HCT116 (cell line): ENCODE data around the gene STRN. TPM values are rescaled to one million over a fixed set of nuclear protein-coding genes. Genes with fewer than 3 reads are reported as not detected.

Source experiments
- ATAC-seq: fragments of 200-7000 bp; cut with Tn5 transposase; 2 replicates; pipeline ENCODE4 v1.9.1; 2020; ENCODE audit warnings: mild to moderate bottlenecking, moderate library complexity
- BruUV-seq: library from RNA; stranded (reverse); fragments of 400-500 nt; replicated peaks from 2 replicates; lab custom pipeline; 2021; lab: Mats Ljungman, UMichigan
- CTCF ChIA-PET: fragments of 300-600 bp; sonication (Branson Sonifier 250); formaldehyde crosslinking; loops from one replicate; lab custom pipeline; 2021; ENCODE audit warnings: antibody characterized with exemption; lab: Charles Lee
- POLR2A ChIA-PET: fragments of 300-600, 350-600 bp; sonication (Branson Sonifier 250); formaldehyde crosslinking; loops from one replicate; lab custom pipeline; 2021; ENCODE audit warnings: antibody characterized with exemption; lab: Charles Lee
- RAD21 ChIA-PET, 2 experiments: fragments of 300-600 bp; sonication (Branson Sonifier 250); formaldehyde crosslinking; loops; one replicate each; lab custom pipeline; 2023; ENCODE audit warnings: low total read pairs in 2 of 2; ENCODE audit not compliant: uncharacterized antibody in 2 of 2, unreplicated experiment in 2 of 2, low non-redundant PET in 1 of 2; lab: Charles Lee
- DNase-seq: peaks from one replicate; pipeline ENCODE4 v3.0.0-alpha.2; 2010; ENCODE audit warnings: low read depth, low spot score
- H2AFZ ChIP-seq: fragments of 200-600 bp; shearing (Covaris generic), sonication (generic); 2 replicates; pipeline ENCODE4 v1.6.1; 2017; ENCODE audit warnings: low read depth, mixed run types, mixed read lengths, antibody characterized with exemption, low read length; ENCODE audit not compliant: poor library complexity, severe bottlenecking
- H3K27ac ChIP-seq: 2 replicates; pipeline ENCODE4 v1.5.1; 2012; ENCODE audit warnings: low read depth, low read length
- H3K27me3 ChIP-seq: fragments of 200-600 bp; sonication (generic); 2 replicates; pipeline ENCODE4 v1.6.1; 2016; ENCODE audit warnings: mixed run types, low read length, mixed read lengths; ENCODE audit not compliant: insufficient read depth
- H3K36me3 ChIP-seq, 2 experiments: fragments of 200-500 bp in 1 of 2; fragments of 200-600 bp in 1 of 2; sonication (Bioruptor generic) in 1 of 2; sonication (generic) in 1 of 2; 2 replicates each; pipeline versions ENCODE4 v1.5.1 to v1.6.1; 2014 to 2016; ENCODE audit warnings: low read length in 2 of 2, inconsistent platforms in 1 of 2, mixed read lengths in 1 of 2, mixed run types in 1 of 2; ENCODE audit not compliant: insufficient read depth in 2 of 2, control insufficient read depth in 1 of 2
- H3K4me1 ChIP-seq, 2 experiments: fragments of 200-600 bp in 1 of 2; sonication (generic) in 1 of 2; 2 replicates each; pipeline versions ENCODE4 v1.5.1 to v1.6.1; 2012 to 2017; ENCODE audit warnings: low read length in 2 of 2, inconsistent platforms in 1 of 2, mild to moderate bottlenecking in 1 of 2, mixed read lengths in 1 of 2, mixed run types in 1 of 2, moderate library complexity in 1 of 2; ENCODE audit not compliant: insufficient read depth in 2 of 2, control insufficient read depth in 1 of 2
- H3K4me2 ChIP-seq: fragments of 200-600 bp; sonication (generic); 2 replicates; pipeline ENCODE4 v1.6.1; 2017; ENCODE audit warnings: mixed run types, low read length, mixed read lengths
- H3K4me3 ChIP-seq, 2 experiments: fragments of 200-600 bp in 1 of 2; sonication (generic) in 1 of 2; replicated peaks in 1 of 2; 2 replicates each; pipeline ENCODE4 v1.5.1; 2011 to 2016; ENCODE audit warnings: low read length in 2 of 2, control low read depth in 1 of 2, low read depth in 1 of 2, mild to moderate bottlenecking in 1 of 2, mixed read lengths in 1 of 2, mixed run types in 1 of 2
- H3K79me2 ChIP-seq: fragments of 200-600 bp; sonication (generic); 2 replicates; pipeline ENCODE4 v1.6.1; 2017; ENCODE audit warnings: mild to moderate bottlenecking, mixed run types, low read length, moderate library complexity, mixed read lengths; ENCODE audit not compliant: insufficient read depth
- H3K9ac ChIP-seq: fragments of 200-600 bp; sonication (generic); 2 replicates; pipeline ENCODE4 v1.6.1; 2016; ENCODE audit warnings: low read length, mixed read lengths
- H3K9me2 ChIP-seq: fragments of 200-600 bp; sonication (generic), shearing (Covaris generic); 2 replicates; pipeline ENCODE4 v1.6.1; 2017; ENCODE audit warnings: mixed run types, mild to moderate bottlenecking, moderate library complexity; ENCODE audit not compliant: insufficient read depth
- H3K9me3 ChIP-seq, 2 experiments: fragments of 200-500 bp in 1 of 2; fragments of 200-600 bp in 1 of 2; sonication (Bioruptor generic) in 1 of 2; sonication (generic) in 1 of 2; 2 replicates each; pipeline ENCODE4 v1.6.1; 2014 to 2017; ENCODE audit warnings: low read length in 2 of 2, mixed read lengths in 2 of 2, inconsistent platforms in 1 of 2, low read depth in 1 of 2, mild to moderate bottlenecking in 1 of 2, mixed run types in 1 of 2, moderate library complexity in 1 of 2; ENCODE audit not compliant: control insufficient read depth in 1 of 2, insufficient read depth in 1 of 2
- H4K20me1 ChIP-seq: fragments of 200-600 bp; sonication (generic), shearing (Covaris generic); 2 replicates; pipeline ENCODE4 v1.6.1; 2017; ENCODE audit warnings: mixed run types, mild to moderate bottlenecking, moderate library complexity; ENCODE audit not compliant: insufficient read depth
- CEBPB ChIP-seq: IDR thresholded peaks from 2 replicates; pipeline ENCODE4 v1.6.1; 2012; ENCODE audit warnings: low read depth
- ELF1 ChIP-seq: IDR thresholded peaks from 2 replicates; pipeline ENCODE4 v1.6.1; 2012; ENCODE audit warnings: low read depth, borderline replicate concordance
- EZH2 ChIP-seq: fragments of 200-600 bp; sonication (generic); IDR thresholded peaks from 2 replicates; pipeline ENCODE4 v1.6.1; 2017; ENCODE audit warnings: antibody characterized with exemption, mixed run types
- EZH2phosphoT487 ChIP-seq: fragments of 200-600 bp; IDR thresholded peaks from 2 replicates; pipeline ENCODE4 v1.6.1; 2018; ENCODE audit warnings: antibody characterized with exemption, borderline replicate concordance
- FOSL1 ChIP-seq: IDR thresholded peaks from 2 replicates; pipeline ENCODE4 v1.6.1; 2012; ENCODE audit warnings: low read depth
- JUND ChIP-seq: IDR thresholded peaks from 2 replicates; pipeline ENCODE4 v1.6.1; 2012
- POLR2AphosphoS5 ChIP-seq: IDR thresholded peaks from 2 replicates; pipeline ENCODE4 v1.6.1; 2011; ENCODE audit warnings: mild to moderate bottlenecking, low read depth, low read length, moderate library complexity
- RAD21 ChIP-seq: IDR thresholded peaks from 2 replicates; pipeline ENCODE4 v1.6.1; 2012; ENCODE audit warnings: low read depth, mild to moderate bottlenecking
- SIN3A ChIP-seq: IDR thresholded peaks from 2 replicates; pipeline ENCODE4 v1.6.1; 2012; ENCODE audit warnings: low read depth
- SP1 ChIP-seq: IDR thresholded peaks from 2 replicates; pipeline ENCODE4 v1.6.1; 2012; ENCODE audit warnings: low read depth
- SRF ChIP-seq: IDR thresholded peaks from 2 replicates; pipeline ENCODE4 v1.6.1; 2012; ENCODE audit warnings: low read depth
- YY1 ChIP-seq: IDR thresholded peaks from 2 replicates; pipeline ENCODE4 v1.6.1; 2011; ENCODE audit warnings: low read length, low read depth, moderate library complexity, mild to moderate bottlenecking; ENCODE audit not compliant: insufficient replicate concordance; ENCODE audit errors: extremely low read depth
- ZFX ChIP-seq: fragments of 450-650 bp; IDR thresholded peaks from 2 replicates; pipeline ENCODE4 v1.6.1; 2017
- intact Hi-C: fragments of 100-400 bp; cut with micrococcal nuclease; formaldehyde crosslinking; loops from 2 replicates; pipeline ENCODE4 v1.10.0; 2022
- total RNA-seq: library from RNA; stranded (reverse); gene quantifications from one replicate; pipeline ENCODE4 v1.2.1, GENCODE V29; 2021; ENCODE audit not compliant: unreplicated experiment
- TF ChIP-seq, protein P1 (sequence below): IDR thresholded peaks from 2 replicates; pipeline ENCODE4 v1.6.1; 2012; ENCODE audit warnings: low read depth
- TF ChIP-seq, protein P2 (sequence below): IDR thresholded peaks from 2 replicates; pipeline ENCODE4 v1.6.1; 2012
- TF ChIP-seq, protein P3 (sequence below): IDR thresholded peaks from 2 replicates; pipeline ENCODE4 v1.6.1; 2012

STRN gene
- total RNA-seq, 1 experiment from 2014 or later, result 26.4 TPM

DNA sequence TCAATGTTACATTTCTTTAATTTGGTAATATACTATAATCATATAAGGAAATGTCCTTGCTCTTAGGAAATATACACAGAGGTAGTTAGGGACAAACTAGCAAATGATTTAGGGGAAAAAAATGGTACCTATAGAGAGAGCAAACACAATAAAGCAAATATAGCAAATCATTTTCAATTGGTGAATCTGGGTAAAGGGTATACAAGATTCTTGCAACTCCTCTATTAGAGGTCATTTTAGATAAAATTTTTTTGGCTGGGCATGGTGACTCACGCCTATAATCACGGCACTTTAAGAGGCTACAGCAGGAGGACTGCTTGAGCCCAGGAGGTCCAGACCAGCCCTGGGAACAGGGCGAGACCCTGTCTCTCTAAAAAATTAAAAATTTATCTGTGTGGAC lies 44.4 kb downstream of the STRN start:
- ATAC-seq (no peak), DNase-seq (no peak)
- H3K9ac ChIP-seq, result no peak overlapping the region
- no peaks in the 10 kb centered on the region for H4K20me1 ChIP-seq
- TF ChIP-seq POLR2AphosphoS5 (no peak), YY1 (no peak)
- no peaks in the 10 kb centered on the region for H3K79me2 ChIP-seq
- H3K9me3 ChIP-seq, result no peaks in the 10 kb centered on the region
- no peak overlapping the region for H3K4me2 ChIP-seq
- BruUV-seq, result no TSS peak
- H2AFZ ChIP-seq, result no peak overlapping the region
- H3K27ac ChIP-seq, result no peak overlapping the region
- H3K4me3 ChIP-seq, result no peak overlapping the region
- H3K4me1 ChIP-seq, result no peaks in the 10 kb centered on the region
- CTCF ChIA-PET, result no interaction called here
- intact Hi-C loops, result no loop called here
- POLR2A ChIA-PET, result no interaction called here
- no peaks in the 10 kb centered on the region for H3K27me3 ChIP-seq
- no peaks in the 10 kb centered on the region for H3K36me3 ChIP-seq
- RAD21 ChIA-PET, result no interaction called here
- no peaks in the 10 kb centered on the region for H3K9me2 ChIP-seq

DNA sequence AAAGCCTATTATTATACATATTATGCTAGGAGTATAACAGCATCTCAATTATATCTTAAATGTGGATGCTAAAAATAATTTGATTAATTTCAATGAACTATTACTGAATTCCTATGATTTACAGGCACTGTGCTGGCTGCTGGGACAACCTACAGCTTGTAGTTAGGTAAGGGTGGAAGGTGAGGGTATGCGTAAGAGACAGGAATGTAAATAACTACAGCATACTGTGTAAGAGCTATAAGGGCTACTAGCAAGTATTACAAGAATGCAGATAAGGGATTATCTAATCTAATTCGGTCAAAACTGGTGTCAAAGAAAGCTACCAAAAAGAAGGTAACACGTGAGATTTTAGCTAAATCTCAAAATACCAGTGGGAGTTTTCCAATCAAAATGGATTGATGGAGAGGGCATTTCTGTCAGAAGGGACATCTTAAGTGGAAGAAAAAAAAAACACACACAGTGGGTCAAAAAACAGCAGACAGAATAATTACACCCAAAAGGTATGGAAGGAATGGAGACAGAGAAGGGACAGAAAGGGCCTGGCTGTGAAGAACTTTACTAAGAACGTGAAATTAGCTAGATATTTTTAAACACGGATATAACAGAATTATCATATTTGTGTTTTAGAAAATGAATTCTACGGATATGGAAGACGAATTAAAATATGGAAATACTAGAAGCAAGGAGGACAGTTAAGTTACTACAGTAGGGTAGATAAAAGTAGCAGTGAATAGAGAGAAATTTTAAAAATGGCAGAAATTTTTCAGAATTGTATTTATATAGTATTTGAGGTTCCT lies 47.1 kb downstream of the STRN start:
- ChIA-PET POLR2A (no interaction called here), CTCF (no interaction called here), RAD21 (no interaction called here)
- no TSS peak for BruUV-seq
- no peak overlapping the region for H3K27ac ChIP-seq
- no peak overlapping the region for H3K9ac ChIP-seq
- H3K9me3 ChIP-seq, result no peaks in the 10 kb centered on the region
- DNase-seq (no peak), ATAC-seq (no peak)
- TF ChIP-seq RAD21 (no peak), YY1 (no peak), SP1 (no peak), EZH2phosphoT487 (no peak), EZH2 (no peak), JUND (no peak), ELF1 (no peak), ZFX (no peak), CEBPB (no peak), POLR2AphosphoS5 (no peak), SRF (no peak), FOSL1 (no peak), SIN3A (no peak)
- TF ChIP-seq, protein P1, sequence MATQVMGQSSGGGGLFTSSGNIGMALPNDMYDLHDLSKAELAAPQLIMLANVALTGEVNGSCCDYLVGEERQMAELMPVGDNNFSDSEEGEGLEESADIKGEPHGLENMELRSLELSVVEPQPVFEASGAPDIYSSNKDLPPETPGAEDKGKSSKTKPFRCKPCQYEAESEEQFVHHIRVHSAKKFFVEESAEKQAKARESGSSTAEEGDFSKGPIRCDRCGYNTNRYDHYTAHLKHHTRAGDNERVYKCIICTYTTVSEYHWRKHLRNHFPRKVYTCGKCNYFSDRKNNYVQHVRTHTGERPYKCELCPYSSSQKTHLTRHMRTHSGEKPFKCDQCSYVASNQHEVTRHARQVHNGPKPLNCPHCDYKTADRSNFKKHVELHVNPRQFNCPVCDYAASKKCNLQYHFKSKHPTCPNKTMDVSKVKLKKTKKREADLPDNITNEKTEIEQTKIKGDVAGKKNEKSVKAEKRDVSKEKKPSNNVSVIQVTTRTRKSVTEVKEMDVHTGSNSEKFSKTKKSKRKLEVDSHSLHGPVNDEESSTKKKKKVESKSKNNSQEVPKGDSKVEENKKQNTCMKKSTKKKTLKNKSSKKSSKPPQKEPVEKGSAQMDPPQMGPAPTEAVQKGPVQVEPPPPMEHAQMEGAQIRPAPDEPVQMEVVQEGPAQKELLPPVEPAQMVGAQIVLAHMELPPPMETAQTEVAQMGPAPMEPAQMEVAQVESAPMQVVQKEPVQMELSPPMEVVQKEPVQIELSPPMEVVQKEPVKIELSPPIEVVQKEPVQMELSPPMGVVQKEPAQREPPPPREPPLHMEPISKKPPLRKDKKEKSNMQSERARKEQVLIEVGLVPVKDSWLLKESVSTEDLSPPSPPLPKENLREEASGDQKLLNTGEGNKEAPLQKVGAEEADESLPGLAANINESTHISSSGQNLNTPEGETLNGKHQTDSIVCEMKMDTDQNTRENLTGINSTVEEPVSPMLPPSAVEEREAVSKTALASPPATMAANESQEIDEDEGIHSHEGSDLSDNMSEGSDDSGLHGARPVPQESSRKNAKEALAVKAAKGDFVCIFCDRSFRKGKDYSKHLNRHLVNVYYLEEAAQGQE, result no peak
- TF ChIP-seq, protein P2, sequence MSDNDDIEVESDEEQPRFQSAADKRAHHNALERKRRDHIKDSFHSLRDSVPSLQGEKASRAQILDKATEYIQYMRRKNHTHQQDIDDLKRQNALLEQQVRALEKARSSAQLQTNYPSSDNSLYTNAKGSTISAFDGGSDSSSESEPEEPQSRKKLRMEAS, result no peak
- TF ChIP-seq, protein P3, sequence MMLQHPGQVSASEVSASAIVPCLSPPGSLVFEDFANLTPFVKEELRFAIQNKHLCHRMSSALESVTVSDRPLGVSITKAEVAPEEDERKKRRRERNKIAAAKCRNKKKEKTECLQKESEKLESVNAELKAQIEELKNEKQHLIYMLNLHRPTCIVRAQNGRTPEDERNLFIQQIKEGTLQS, result no peak
- no peak overlapping the region for H3K4me2 ChIP-seq
- H2AFZ ChIP-seq, result no peak overlapping the region
- no peak overlapping the region for H3K4me3 ChIP-seq
- intact Hi-C loops, result no loop called here
- H3K79me2 ChIP-seq, result no peaks in the 10 kb centered on the region
- no peaks in the 10 kb centered on the region for H3K9me2 ChIP-seq
- no peaks in the 10 kb centered on the region for H3K27me3 ChIP-seq
- H3K4me1 ChIP-seq, result no peaks in the 10 kb centered on the region
- H3K36me3 ChIP-seq, result no peaks in the 10 kb centered on the region
- no peaks in the 10 kb centered on the region for H4K20me1 ChIP-seq
